ENCODE results near the gene C5orf24.
"Not testable (repeated sequence)": the region's sequence is repeated elsewhere in the genome, so short reads cannot be mapped to it uniquely, and the experiment has no call there.

The C5orf24 gene

GRCh38 chr5:134851307-134851923 is 5.6 kb downstream of the C5orf24 start:
- FAIRE-seq = peak; percentile 31
- no peak for DNase-seq (ENCODE audit: extremely low spot score, insufficient read length, low read depth)

- DNase-seq (ENCODE audit: extremely low spot score, insufficient read length, low read depth); FAIRE-seq: not testable (repeated sequence)
Observed at GRCh38 chr5:134856465-134856864, 10.7 kb downstream of the C5orf24 start.

- FAIRE-seq = no peak
- no peak for DNase-seq (ENCODE audit: extremely low spot score, insufficient read length, low read depth)
Observed at GRCh38 chr5:134857401-134857800, 11.6 kb downstream of the C5orf24 start.

GRCh38 chr5:134864707-134865106 is 18.9 kb downstream of the C5orf24 start:
- no peak for FAIRE-seq
- no peak for DNase-seq (ENCODE audit: extremely low spot score, insufficient read length, low read depth)

- DNase-seq (ENCODE audit: extremely low spot score, insufficient read length, low read depth) (no peak), FAIRE-seq (no peak)
Observed at GRCh38 chr5:134873494-134873893, 27.7 kb downstream of the C5orf24 start.

- FAIRE-seq = peak; percentile 76
- DNase-seq (ENCODE audit: extremely low spot score, insufficient read length, low read depth) = peak; percentile 76
Observed at GRCh38 chr5:134873987-134874830, 28.4 kb downstream of the C5orf24 start, which contains the start of gene TXNDC15. TSS of gene TXNDC15 (plus strand) at chr5:134874371. CDS start at chr5:134874428, 57 bp downstream.

- FAIRE-seq = peak; percentile 51
- no peak for DNase-seq (ENCODE audit: extremely low spot score, insufficient read length, low read depth)
Observed at GRCh38 chr5:134874831-134875655, 29.3 kb downstream of the C5orf24 start.

GRCh38 chr5:134877159-134877558 is 31.4 kb downstream of the C5orf24 start:
- DNase-seq (ENCODE audit: extremely low spot score, insufficient read length, low read depth) = no peak
- FAIRE-seq = peak; percentile 57

GRCh38 chr5:134878403-134878802 is 32.6 kb downstream of the C5orf24 start:
- DNase-seq (ENCODE audit: extremely low spot score, insufficient read length, low read depth) (no peak), FAIRE-seq (no peak)

- FAIRE-seq = no peak
- no peak for DNase-seq (ENCODE audit: extremely low spot score, insufficient read length, low read depth)
Observed at GRCh38 chr5:134879456-134879855, 33.7 kb downstream of the C5orf24 start.

GRCh38 chr5:134880937-134881336 is 35.2 kb downstream of the C5orf24 start:
- not testable (repeated sequence) for DNase-seq (ENCODE audit: extremely low spot score, insufficient read length, low read depth); FAIRE-seq

GRCh38 chr5:134881711-134882110 is 35.9 kb downstream of the C5orf24 start:
- DNase-seq (ENCODE audit: extremely low spot score, insufficient read length, low read depth); FAIRE-seq: not testable (repeated sequence)

- FAIRE-seq = no peak
- DNase-seq (ENCODE audit: extremely low spot score, insufficient read length, low read depth) = no peak
Observed at GRCh38 chr5:134887593-134888159, 41.9 kb downstream of the C5orf24 start.

GRCh38 chr5:134889335-134889734 is 43.6 kb downstream of the C5orf24 start:
- no peak for DNase-seq (ENCODE audit: extremely low spot score, insufficient read length, low read depth)
- FAIRE-seq = no peak

GRCh38 chr5:134891473-134891872 is 45.7 kb downstream of the C5orf24 start:
- FAIRE-seq (no peak), DNase-seq (ENCODE audit: extremely low spot score, insufficient read length, low read depth) (no peak)

GRCh38 chr5:134892282-134892681 is 46.5 kb downstream of the C5orf24 start:
- FAIRE-seq (no peak), DNase-seq (ENCODE audit: extremely low spot score, insufficient read length, low read depth) (no peak)

- FAIRE-seq = no peak
- DNase-seq (ENCODE audit: extremely low spot score, insufficient read length, low read depth) = no peak
Observed at GRCh38 chr5:134892926-134893325, 47.2 kb downstream of the C5orf24 start.

GRCh38 chr5:134893748-134894505 is 48.2 kb downstream of the C5orf24 start:
- DNase-seq (ENCODE audit: extremely low spot score, insufficient read length, low read depth) = no peak
- no peak for FAIRE-seq

GRCh38 chr5:134902071-134902801 is 56.5 kb downstream of the C5orf24 start:
- DNase-seq (ENCODE audit: extremely low spot score, insufficient read length, low read depth) (peak; percentile 17), FAIRE-seq (peak; percentile 94)

Data from GM18507 (cell line).